K562 (cell line): Measurements from ENCODE around the gene SPATA19. TPM values are rescaled to one million over a fixed set of nuclear protein-coding genes. Genes with fewer than 3 reads are reported as not detected.

Experiments
- ATAC-seq: fragments of 200-7000 bp; cut with Tn5 transposase; 3 replicates; pipeline ENCODE4 v1.9.1; 2020; ENCODE audit warnings: moderate library complexity
- BruUV-seq: library from RNA; stranded (reverse); fragments of 400-500 nt; replicated peaks from 2 replicates; lab custom pipeline; 2021; lab: Mats Ljungman, UMichigan
- CTCF ChIA-PET: fragments of 300-600 bp; formaldehyde crosslinking; extraction: SDS; loops from one replicate; lab custom pipeline; 2021; ENCODE audit warnings: low intra/inter-chr PET ratio; lab: Yijun Ruan, JAX
- POLR2A ChIA-PET: fragments of 300-600, 350-650 bp; sonication (Branson Sonifier 250); formaldehyde crosslinking; extraction: SDS; loops from one replicate; lab custom pipeline; 2021; ENCODE audit warnings: antibody characterized with exemption, inconsistent platforms; lab: Yijun Ruan, JAX
- DNase-seq, 4 experiments: peaks; one replicate each; pipeline versions ENCODE4 v3.0.0 to v3.0.0-alpha.2; 2011 to 2018; ENCODE audit warnings: low spot score in 3 of 4, mixed read lengths in 3 of 4; ENCODE audit errors: extremely low read depth in 1 of 4
- FAIRE-seq: peaks from 2 replicates; lab custom pipeline; 2011; peaks lifted over from hg19 to GRCh38; lab: Jason Lieb, UNC
- H2AFZ ChIP-seq: 2 replicates; pipeline ENCODE4 v1.6.0; 2011; ENCODE audit warnings: low read depth, low read length, control low read depth, inconsistent platforms
- H3K27ac ChIP-seq: fragments of 200-600 bp; 3 replicates; pipeline ENCODE4 v1.8.0; 2011; ENCODE audit warnings: low read depth, mild to moderate bottlenecking, control low read depth, inconsistent platforms, low read length, moderate library complexity, mixed read lengths; ENCODE audit errors: extremely low read depth
- H3K27me3 ChIP-seq, 2 experiments: fragments of 300-600 bp in 1 of 2; 2 replicates in 1 of 2; 3 replicates in 1 of 2; pipeline versions ENCODE4 v1.6.0 to v1.8.0; 2011; ENCODE audit warnings: inconsistent platforms in 2 of 2, low read length in 2 of 2, mild to moderate bottlenecking in 1 of 2, mixed read lengths in 1 of 2, moderate library complexity in 1 of 2; ENCODE audit not compliant: control insufficient read depth in 2 of 2, insufficient read depth in 2 of 2
- H3K36me3 ChIP-seq: fragments of 300-600 bp; 3 replicates; pipeline ENCODE4 v1.8.0; 2011; ENCODE audit warnings: mild to moderate bottlenecking, low read length, inconsistent platforms; ENCODE audit not compliant: control insufficient read depth, insufficient read depth
- H3K4me1 ChIP-seq, 2 experiments: fragments of 200-600 bp in 1 of 2; replicated peaks in 1 of 2; 2 replicates in 1 of 2; 3 replicates in 1 of 2; pipeline versions ENCODE4 v1.5.1 to v1.8.0; 2011; ENCODE audit warnings: inconsistent platforms in 2 of 2, low read length in 2 of 2, mild to moderate bottlenecking in 1 of 2, mixed read lengths in 1 of 2, moderate library complexity in 1 of 2; ENCODE audit not compliant: control insufficient read depth in 2 of 2, insufficient read depth in 2 of 2
- H3K4me2 ChIP-seq: 2 replicates; pipeline ENCODE4 v1.6.1; 2011; ENCODE audit warnings: low read length, control low read depth, inconsistent platforms, mixed read lengths; ENCODE audit not compliant: insufficient read depth
- H3K4me3 ChIP-seq: fragments of 200-600 bp; sonication (generic), shearing (Covaris generic); 2 replicates; pipeline ENCODE4 v1.5.1; 2016; ENCODE audit warnings: control low read depth, inconsistent platforms
- H3K79me2 ChIP-seq: fragments of 200-600 bp; 3 replicates; pipeline ENCODE4 v1.8.0; 2011; ENCODE audit warnings: low read length, inconsistent platforms; ENCODE audit not compliant: control insufficient read depth, insufficient read depth
- H3K9ac ChIP-seq, 2 experiments: 2 replicates each; pipeline versions ENCODE4 v1.6.0 to v1.6.1; 2011; ENCODE audit warnings: low read depth in 2 of 2, low read length in 2 of 2, control low read depth in 1 of 2, inconsistent platforms in 1 of 2, mild to moderate bottlenecking in 1 of 2, mixed read lengths in 1 of 2; ENCODE audit not compliant: insufficient read depth in 1 of 2
- H3K9me1 ChIP-seq: one replicate; pipeline ENCODE4 v1.6.0; 2011; ENCODE audit warnings: inconsistent platforms, mild to moderate bottlenecking, low read length, moderate library complexity; ENCODE audit not compliant: control insufficient read depth, insufficient read depth
- H3K9me3 ChIP-seq: replicated peaks from 2 replicates; pipeline ENCODE4 v1.5.1; 2011; ENCODE audit warnings: low read depth, low read length, inconsistent platforms; ENCODE audit not compliant: control insufficient read depth, insufficient read depth
- H4K20me1 ChIP-seq: replicated peaks from 2 replicates; pipeline ENCODE4 v1.6.1; 2011; ENCODE audit warnings: low read length, inconsistent platforms, mixed read lengths; ENCODE audit not compliant: control insufficient read depth, insufficient read depth
- CBX2 ChIP-seq: fragments of 200-600 bp; sonication (generic); IDR thresholded peaks from one replicate; pipeline ENCODE4 v1.6.1; 2012; ENCODE audit warnings: mild to moderate bottlenecking, low read length, inconsistent platforms; ENCODE audit not compliant: insufficient read depth, poor library complexity, severe bottlenecking
- DMBX1 ChIP-seq: fragments of 250-450 bp; sonication (Bioruptor Pico); IDR thresholded peaks from 2 replicates; pipeline ENCODE4 v1.8.0; 2022; ENCODE audit warnings: inconsistent platforms, mild to moderate bottlenecking, moderate library complexity, borderline replicate concordance
- GATAD2B ChIP-seq: fragments of 450-650 bp; IDR thresholded peaks from 2 replicates; pipeline ENCODE4 v1.6.1; 2017; ENCODE audit warnings: mild to moderate bottlenecking, borderline replicate concordance
- HNRNPK ChIP-seq: fragments of 200-400 bp; formaldehyde crosslinking; IDR thresholded peaks from one replicate; pipeline ENCODE4 v1.6.1; 2018; ENCODE audit warnings: mild to moderate bottlenecking, low read depth, low read length; ENCODE audit not compliant: poor library complexity, severe bottlenecking
- PPARD ChIP-seq: fragments of 250-450 bp; sonication (Bioruptor Pico); IDR thresholded peaks from 2 replicates; pipeline ENCODE4 v1.8.0; 2022; ENCODE audit warnings: inconsistent platforms, mild to moderate bottlenecking, moderate library complexity
- ZNF717 ChIP-seq: fragments of 250-450 bp; sonication (Bioruptor Pico); IDR thresholded peaks from 2 replicates; pipeline ENCODE4 v1.5.0; 2021
- ZNF830 ChIP-seq: fragments of 250-450 bp; sonication (Bioruptor Pico); IDR thresholded peaks from 2 replicates; pipeline ENCODE4 v1.5.0; 2021; ENCODE audit warnings: mild to moderate bottlenecking
- WGBS: fragments of 100-300 bp; shearing (Covaris generic); methylation state at CpG from one replicate; pipeline ENCODE4 v1.1.6; 2016; ENCODE audit warnings: low coverage, mixed read lengths; ENCODE audit not compliant: insufficient coverage; ENCODE audit errors: missing lambda C conversion rate; 5-methylcytosine and 5-hydroxymethylcytosine counted together
- in situ Hi-C: fragments of 300-500 bp; cut with MboI; formaldehyde crosslinking; loops from 4 replicates; pipeline ENCODE4 v1.15.0; 2018; ENCODE audit warnings: inconsistent platforms, mixed read lengths
- intact Hi-C: fragments of 100-400 bp; cut with micrococcal nuclease; formaldehyde crosslinking; loops from 2 replicates; pipeline ENCODE4 v1.14.2; 2022
- polyA plus RNA-seq, 8 experiments: library from polyadenylated mRNA; depleted of rRNA in 4 of 8; stranded (reverse) in 5 of 8; unstranded in 3 of 8; fragments of >200 nt; fragmentation: Nextera tagmentation in 2 of 8; fragmentation: Illumina TruSeq in 1 of 8; extraction: Ambion mirVana in 2 of 8; extraction: Trizol in 1 of 8; gene quantifications; 2 replicates each; pipeline versions ENCODE4 v1.2.1 to v1.2.3, GENCODE V29; 2011 to 2014; ENCODE audit warnings: inconsistent platforms in 1 of 8, missing spikeins in 1 of 8
- total RNA-seq, 7 experiments: library from RNA; depleted of rRNA in 6 of 7; stranded (reverse); fragments of >200 nt in 6 of 7; fragmentation: Illumina TruSeq in 2 of 7; extraction: Trizol in 2 of 7; gene quantifications; 2 replicates each; pipeline versions ENCODE4 v1.2.1 to v1.2.3, GENCODE V29; 2011 to 2021; ENCODE audit warnings: low replicate concordance in 1 of 7
- TF ChIP-seq, protein P1 (sequence below): sonication (generic); formaldehyde crosslinking; IDR thresholded peaks from 2 replicates; pipeline ENCODE4 v1.8.1; 2023; ENCODE audit warnings: mild to moderate bottlenecking, missing genetic modification reagents, moderate library complexity

The SPATA19 gene
- total and polyA plus RNA-seq, 9 of the 15 experiments (the other 6 are each of a cell fraction or from before 2014, with no cell fraction given), result not detected

DNA sequence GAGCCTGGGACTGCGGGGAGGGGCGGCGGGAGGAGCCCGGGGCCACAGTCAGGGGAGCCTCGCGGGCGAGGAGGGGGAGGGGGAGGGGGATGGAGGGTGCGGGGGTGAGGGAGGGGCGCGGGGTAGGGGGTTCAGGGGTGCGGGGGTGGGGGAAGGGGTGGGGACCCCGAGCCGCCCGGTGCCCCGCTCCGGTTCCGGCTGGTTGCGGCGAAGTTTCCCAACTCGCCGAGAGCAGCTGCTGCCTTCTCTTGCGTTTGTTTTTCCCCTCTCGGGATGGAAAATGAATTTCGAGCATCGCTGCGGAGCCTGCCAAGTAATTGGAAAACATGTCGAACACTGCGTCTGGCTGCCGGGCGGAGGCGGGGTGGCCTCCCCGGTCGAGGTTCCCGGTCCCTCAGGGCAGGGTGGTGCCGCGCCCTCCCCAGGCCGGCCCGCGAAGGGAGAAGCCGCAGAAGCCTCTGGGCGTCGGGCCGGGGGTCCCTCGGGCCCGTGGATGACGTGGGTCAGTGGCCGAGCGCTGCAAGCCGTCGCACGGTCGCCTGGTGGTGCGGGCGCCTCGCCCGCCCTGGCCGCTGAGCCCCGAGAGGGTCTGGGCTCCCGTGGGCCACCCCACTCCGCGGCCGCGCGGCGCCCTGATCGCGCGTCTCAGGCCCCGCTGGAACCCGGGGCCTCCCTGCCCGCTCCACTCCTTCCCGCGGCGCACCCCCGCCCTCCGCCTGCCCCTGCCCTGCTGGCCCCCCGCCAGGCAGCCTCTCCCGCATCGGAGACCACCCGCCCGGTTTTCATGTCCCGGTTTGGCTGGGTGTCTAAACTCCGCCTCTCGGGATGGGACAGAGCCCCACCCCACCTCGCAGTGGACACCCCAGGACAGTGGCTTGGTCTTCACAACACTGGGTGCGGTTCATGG is 12.1 kb downstream of the SPATA19 start:
- H3K4me1 ChIP-seq, result no peaks in the 10 kb centered on the region
- TF ChIP-seq PPARD (no peak), DMBX1 (no peak), CBX2 (no peak), ZNF830 (CRISPR knock-in tag) (no peak), ZNF717 (CRISPR knock-in tag) (no peak), HNRNPK (peak; percentile 30), GATAD2B (no peak)
- TF ChIP-seq, protein P1, sequence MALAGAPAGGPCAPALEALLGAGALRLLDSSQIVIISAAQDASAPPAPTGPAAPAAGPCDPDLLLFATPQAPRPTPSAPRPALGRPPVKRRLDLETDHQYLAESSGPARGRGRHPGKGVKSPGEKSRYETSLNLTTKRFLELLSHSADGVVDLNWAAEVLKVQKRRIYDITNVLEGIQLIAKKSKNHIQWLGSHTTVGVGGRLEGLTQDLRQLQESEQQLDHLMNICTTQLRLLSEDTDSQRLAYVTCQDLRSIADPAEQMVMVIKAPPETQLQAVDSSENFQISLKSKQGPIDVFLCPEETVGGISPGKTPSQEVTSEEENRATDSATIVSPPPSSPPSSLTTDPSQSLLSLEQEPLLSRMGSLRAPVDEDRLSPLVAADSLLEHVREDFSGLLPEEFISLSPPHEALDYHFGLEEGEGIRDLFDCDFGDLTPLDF (CRISPR knock-in tag), result no peak
- no peak overlapping the region for H3K27ac ChIP-seq
- H3K4me3 ChIP-seq, result no peak overlapping the region
- WGBS, result 58% methylated on average over 11 of the region's 86 CpGs
- ChIA-PET CTCF (no interaction called here), POLR2A (no interaction called here)
- no peaks in the 10 kb centered on the region for H3K27me3 ChIP-seq
- H4K20me1 ChIP-seq, result no peaks in the 10 kb centered on the region
- H2AFZ ChIP-seq, result no peak overlapping the region
- H3K4me2 ChIP-seq, result no peak overlapping the region
- in situ Hi-C loops (loop anchor here (25.0 kb wide), 1 partner anchor 696 kb away; no protein-coding TSS in a partner anchor), intact Hi-C loops (no loop called here)
- no peaks in the 10 kb centered on the region for H3K9me3 ChIP-seq
- BruUV-seq, result no TSS peak
- DNase-seq (no peak), FAIRE-seq (no peak), ATAC-seq (no peak)
- H3K9me1 ChIP-seq, result no peaks in the 10 kb centered on the region
- H3K9ac ChIP-seq, result no peak overlapping the region
- no peaks in the 10 kb centered on the region for H3K79me2 ChIP-seq
- H3K36me3 ChIP-seq, result no peaks in the 10 kb centered on the region
